ENCODE results near the gene FAM184A. TPM values are rescaled to one million over a fixed set of nuclear protein-coding genes. Genes with fewer than 3 reads are reported as not detected.

FAM184A gene
- total RNA-seq, 3 donors from 2014 or later = 7.0 to 12.8 (median 7.5) TPM

DNA sequence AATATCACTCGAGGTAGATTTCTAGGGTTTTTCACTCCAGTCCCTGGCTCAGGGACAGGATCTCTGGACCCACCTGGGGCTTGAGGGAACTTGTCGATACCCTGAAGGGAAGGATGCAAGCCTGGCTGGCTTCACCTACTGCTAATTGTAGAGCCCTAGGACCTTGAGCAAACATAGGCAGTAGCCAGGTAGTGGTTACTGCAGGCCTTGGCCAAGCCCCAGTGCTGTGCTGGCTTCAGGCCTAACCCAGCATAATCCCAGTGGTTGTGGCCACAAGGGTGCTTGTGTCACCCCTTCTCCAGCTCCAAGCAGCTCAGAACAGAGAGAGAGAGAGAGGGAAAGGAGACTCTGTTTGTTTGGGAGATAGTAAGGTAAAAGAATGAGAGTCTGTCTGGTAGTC is 137.7 kb downstream of the FAM184A start:
- no peak for DNase-seq (ENCODE audit: low spot score in 2 of 2)
- no peak for TF ChIP-seq POLR2A (IDR thresholded peaks at IDR 0.05)
- no peak for TF ChIP-seq POLR2AphosphoS5 (IDR thresholded peaks at IDR 0.05)
- TF ChIP-seq, protein P1, sequence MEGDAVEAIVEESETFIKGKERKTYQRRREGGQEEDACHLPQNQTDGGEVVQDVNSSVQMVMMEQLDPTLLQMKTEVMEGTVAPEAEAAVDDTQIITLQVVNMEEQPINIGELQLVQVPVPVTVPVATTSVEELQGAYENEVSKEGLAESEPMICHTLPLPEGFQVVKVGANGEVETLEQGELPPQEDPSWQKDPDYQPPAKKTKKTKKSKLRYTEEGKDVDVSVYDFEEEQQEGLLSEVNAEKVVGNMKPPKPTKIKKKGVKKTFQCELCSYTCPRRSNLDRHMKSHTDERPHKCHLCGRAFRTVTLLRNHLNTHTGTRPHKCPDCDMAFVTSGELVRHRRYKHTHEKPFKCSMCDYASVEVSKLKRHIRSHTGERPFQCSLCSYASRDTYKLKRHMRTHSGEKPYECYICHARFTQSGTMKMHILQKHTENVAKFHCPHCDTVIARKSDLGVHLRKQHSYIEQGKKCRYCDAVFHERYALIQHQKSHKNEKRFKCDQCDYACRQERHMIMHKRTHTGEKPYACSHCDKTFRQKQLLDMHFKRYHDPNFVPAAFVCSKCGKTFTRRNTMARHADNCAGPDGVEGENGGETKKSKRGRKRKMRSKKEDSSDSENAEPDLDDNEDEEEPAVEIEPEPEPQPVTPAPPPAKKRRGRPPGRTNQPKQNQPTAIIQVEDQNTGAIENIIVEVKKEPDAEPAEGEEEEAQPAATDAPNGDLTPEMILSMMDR (IDR thresholded peaks at IDR 0.05) = no peak
- peaks cover 0 to 20% of the 10 kb centered on the region in 2 donors for H3K9me3 ChIP-seq

DNA sequence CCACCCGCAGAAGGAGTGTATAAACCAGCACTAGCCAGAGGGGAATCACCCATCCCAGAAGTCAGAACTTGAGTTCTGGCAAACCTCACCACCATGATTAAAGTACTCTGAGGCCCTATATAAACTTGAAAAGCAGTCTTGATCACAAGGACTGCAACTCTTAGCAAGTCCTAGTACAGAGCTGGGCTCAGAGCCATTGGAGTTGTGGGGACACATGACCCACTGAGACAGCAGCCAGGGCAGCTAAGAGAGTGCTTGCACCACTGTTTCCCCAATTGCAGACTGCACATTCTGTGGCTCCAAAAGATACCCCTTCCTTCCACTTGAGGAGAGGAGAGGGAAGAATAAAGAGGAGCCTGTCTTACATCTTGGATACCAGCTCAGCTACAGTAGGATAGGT is 138.8 kb downstream of the FAM184A start:
- no peaks in the 10 kb centered on the region for H3K27me3 ChIP-seq
- intact Hi-C loops (cut with DNase I; ENCODE audit: low total_unique reads) = no loop called here
- H3K9me3 ChIP-seq = peaks cover 0 to 11% of the 10 kb centered on the region in 2 donors
- no peak overlapping the region for H3K27ac ChIP-seq
- no peaks in the 10 kb centered on the region for H3K36me3 ChIP-seq
- H3K4me3 ChIP-seq = no peak overlapping the region
- no peaks in the 10 kb centered on the region for H3K4me1 ChIP-seq
- TF ChIP-seq POLR2A (IDR thresholded peaks at IDR 0.05) (no peak), POLR2AphosphoS5 (IDR thresholded peaks at IDR 0.05) (no peak)
- TF ChIP-seq, protein P1 (IDR thresholded peaks at IDR 0.05) = no peak
- DNase-seq (ENCODE audit: low spot score in 2 of 2) = no peak

More for the DNA sequence above, 137.7 kb downstream of the FAM184A start:
- intact Hi-C loops (cut with DNase I; ENCODE audit: low total_unique reads) = no loop called here
- H3K4me1 ChIP-seq = no peaks in the 10 kb centered on the region
- no peaks in the 10 kb centered on the region for H3K27me3 ChIP-seq
- no peak overlapping the region for H3K27ac ChIP-seq
- no peaks in the 10 kb centered on the region for H3K36me3 ChIP-seq
- H3K4me3 ChIP-seq = no peak overlapping the region

DNA sequence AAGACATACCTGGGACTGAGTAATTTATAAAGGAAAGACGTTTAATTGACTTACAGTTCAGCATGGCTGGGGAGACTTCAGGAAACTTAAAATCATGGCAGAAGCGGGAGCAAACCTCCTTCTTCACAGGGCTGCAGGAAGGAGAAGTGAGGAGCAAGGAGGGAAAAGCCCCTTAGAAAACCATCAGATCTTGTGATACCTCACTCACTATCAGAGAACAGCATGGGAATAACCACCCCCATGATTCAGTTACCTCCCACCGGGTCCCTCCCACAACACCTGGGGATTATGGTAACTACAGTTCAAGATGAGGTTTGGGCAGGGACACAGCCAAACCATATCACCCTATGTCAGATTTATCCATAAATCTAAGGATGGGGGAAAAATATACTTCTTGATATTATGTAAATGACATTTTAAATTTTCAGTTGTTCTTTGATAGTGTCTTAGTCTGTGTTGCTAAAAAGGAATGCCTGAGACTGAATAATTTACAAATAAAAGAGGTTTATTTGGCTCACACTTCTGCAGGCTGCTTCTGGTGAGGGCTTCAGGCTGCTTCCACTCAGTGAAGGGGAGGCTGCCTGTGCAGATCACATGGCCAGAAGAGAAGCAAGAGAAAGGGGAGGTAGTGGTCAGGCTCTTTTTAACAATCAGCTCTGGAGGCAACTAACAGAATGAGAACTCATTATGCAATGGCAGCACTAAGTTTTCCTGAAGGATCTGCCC is 142.3 kb downstream of the FAM184A start:
- Histone ChIP-seq H3K4me1 (peaks cover 0 to 7% of the 10 kb centered on the region in 2 donors), H3K9me3 (no peaks in the 10 kb centered on the region), H3K27me3 (no peaks in the 10 kb centered on the region), H3K27ac (no peak overlapping the region), H3K4me3 (no peak overlapping the region), H3K36me3 (no peaks in the 10 kb centered on the region)
- TF ChIP-seq POLR2AphosphoS5 (IDR thresholded peaks at IDR 0.05) (no peak), POLR2A (IDR thresholded peaks at IDR 0.05) (no peak)
- TF ChIP-seq, protein P1 (IDR thresholded peaks at IDR 0.05) = no peak
- intact Hi-C loops (cut with DNase I; ENCODE audit: low total_unique reads) = no loop called here
- DNase-seq (ENCODE audit: low spot score in 2 of 2) = no peak

DNA sequence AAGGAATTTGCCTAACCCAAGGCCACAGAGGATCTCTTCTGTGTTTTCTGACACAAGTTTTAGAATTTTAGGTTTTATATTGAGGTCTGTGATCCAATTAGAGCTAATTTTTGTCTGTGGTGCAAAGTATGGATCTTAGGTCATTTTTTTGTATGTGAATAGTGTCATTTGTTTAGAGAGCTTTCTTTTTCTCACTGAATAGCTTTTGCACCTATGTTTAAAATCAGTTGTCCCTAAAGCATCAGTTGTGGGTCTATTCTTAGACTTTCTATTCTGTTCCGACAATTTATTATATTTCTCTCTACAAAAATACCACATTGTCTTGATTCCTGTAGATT is 143.2 kb downstream of the FAM184A start:
- Histone ChIP-seq H3K4me1 (peaks cover 0 to 7% of the 10 kb centered on the region in 2 donors), H3K36me3 (no peaks in the 10 kb centered on the region), H3K27ac (peak overlapping the region; percentile 83 to 91), H3K9me3 (no peaks in the 10 kb centered on the region), H3K27me3 (no peaks in the 10 kb centered on the region), H3K4me3 (peak overlapping the region; percentile 66 to 72 (median 67))
- TF ChIP-seq POLR2A (IDR thresholded peaks at IDR 0.05) (no peak), POLR2AphosphoS5 (IDR thresholded peaks at IDR 0.05) (no peak)
- TF ChIP-seq, protein P1 (IDR thresholded peaks at IDR 0.05) = no peak
- intact Hi-C loops (cut with DNase I; ENCODE audit: low total_unique reads) = no loop called here
- DNase-seq (ENCODE audit: low spot score in 2 of 2) = no peak

DNA sequence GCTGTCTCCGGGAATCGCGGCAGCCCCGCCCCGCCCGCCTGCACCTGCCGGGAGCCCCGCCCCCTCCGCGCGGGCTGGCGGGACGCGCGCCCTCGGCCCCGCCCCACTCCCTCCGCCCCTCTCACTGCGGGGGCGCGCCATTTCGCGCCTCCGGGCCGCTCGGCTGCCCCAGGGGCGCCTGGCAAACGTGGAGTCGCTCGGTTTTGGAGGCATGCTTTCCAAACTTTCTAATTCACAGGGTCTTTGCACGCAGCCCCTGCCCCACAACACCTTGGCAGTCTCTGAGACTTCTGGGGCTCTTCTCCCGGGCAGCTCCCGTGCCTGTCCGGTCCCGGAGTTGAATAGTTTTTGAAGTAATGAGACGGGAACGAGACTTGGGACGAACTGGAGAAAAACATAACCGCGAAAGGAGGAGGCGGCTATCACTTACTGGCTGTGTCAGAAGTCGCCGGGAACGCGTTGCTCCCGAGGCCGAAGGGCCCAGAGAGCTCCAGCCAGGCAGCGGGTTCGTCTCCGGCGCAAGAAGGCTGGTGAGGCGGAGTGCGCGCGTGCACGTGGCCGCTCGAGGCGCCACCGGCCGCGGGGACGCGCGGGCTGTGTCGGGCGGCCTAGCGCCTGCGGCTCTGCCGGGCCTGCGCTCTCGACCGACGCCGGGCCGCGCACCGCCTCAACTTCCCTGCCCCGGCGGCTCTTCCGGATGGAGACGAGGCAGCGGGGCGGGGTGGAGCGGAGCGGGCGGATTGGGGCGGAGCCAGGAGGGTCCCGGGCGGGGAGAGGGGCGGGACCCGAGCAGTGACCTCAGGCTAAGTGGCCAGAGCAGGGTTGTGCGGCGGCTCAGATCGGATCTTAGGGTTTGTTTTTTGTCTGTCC is 143.8 kb downstream of the FAM184A start, which contains the start of gene MCM9:
Gene MCM9 (minus strand): TSS at position 699 of the 870 bp plus-strand sequence. CDS start 3,436 bp downstream, outside the sequence.
- H3K27ac ChIP-seq = peak within 1 kb of the TSS; percentile 83 to 91
- H3K4me1 ChIP-seq = peaks cover 0 to 7% of the 10 kb centered on the region in 2 donors
- no peaks in the 10 kb centered on the region for H3K36me3 ChIP-seq
- H3K9me3 ChIP-seq = no peaks in the 10 kb centered on the region
- DNase-seq (ENCODE audit: low spot score in 2 of 2) = peak; percentile 58 to 91
- H3K27me3 ChIP-seq = no peaks in the 10 kb centered on the region
- H3K4me3 ChIP-seq = peak within 1 kb of the TSS; percentile 66 to 72 (median 67)
- TF ChIP-seq POLR2AphosphoS5 (IDR thresholded peaks at IDR 0.05) = peak; percentile 13 to 47 (median 24)
- TF ChIP-seq, protein P1 (IDR thresholded peaks at IDR 0.05) = no peak
- intact Hi-C loops (cut with DNase I; ENCODE audit: low total_unique reads) = no loop called here

Data from breast epithelium (tissue), 4 donors.